GM12873 (cell line): ENCODE measurements around the gene TGM2.

Source experiments
- CTCF ChIP-seq: IDR thresholded peaks from 2 replicates; pipeline ENCODE4 v1.5.1; 2012; ENCODE audit warnings: low read depth, mild to moderate bottlenecking, moderate library complexity, low read length, control low read depth; ENCODE audit not compliant: insufficient read depth; ENCODE audit errors: missing control alignments

Gene TGM2

GRCh38 chr20:38141204-38141888, 23.7 kb downstream of the TGM2 start:
- no peak for TF ChIP-seq CTCF

- no peak for TF ChIP-seq CTCF
These were observed 24.9 kb downstream of the TGM2 start for GRCh38 chr20:38139977-38140753.

- no peak for TF ChIP-seq CTCF
These were observed 25.7 kb downstream of the TGM2 start for GRCh38 chr20:38139156-38139912.

- no peak for TF ChIP-seq CTCF
These were observed 26.8 kb downstream of the TGM2 start for GRCh38 chr20:38138086-38138778.

GRCh38 chr20:38137441-38138037, 27.5 kb downstream of the TGM2 start:
- TF ChIP-seq CTCF, result no peak

- no peak for TF ChIP-seq CTCF
These were observed 28.4 kb downstream of the TGM2 start for GRCh38 chr20:38136421-38137245.
